ENCODE results near the gene NREP. TPM values are rescaled to one million over a fixed set of nuclear protein-coding genes. Genes with fewer than 3 reads are reported as not detected.

NREP gene
- polyA plus RNA-seq, 1 experiment, result 387 TPM

- H3K4me3 ChIP-seq (ENCODE audit: low read depth, low read length), result no peak overlapping the region
- no peak for TF ChIP-seq CTCF (IDR thresholded peaks at IDR 0.05; ENCODE audit: insufficient read depth, low read depth, low read length)
- DNase-seq (ENCODE audit: low read depth), result no peak
- POLR2A ChIA-PET, result no interaction called here
- CTCF ChIA-PET, result interaction anchor here (1.7 kb wide), 1 partner anchor 110 kb away, joined by 3 read pairs; no protein-coding TSS in a partner anchor
- H3K27me3 ChIP-seq (ENCODE audit: control insufficient read depth, insufficient read depth, low read length), result no peaks in the 10 kb centered on the region
- H3K36me3 ChIP-seq (ENCODE audit: control insufficient read depth, insufficient read depth, low read length), result peaks cover 5% of the 10 kb centered on the region
Observed at GRCh38 chr5:111746791-111747190, 10.2 kb downstream of the NREP start.

GRCh38 chr5:111745075-111745739 lies 11.8 kb downstream of the NREP start:
- H3K4me3 ChIP-seq (ENCODE audit: low read depth, low read length), result no peak overlapping the region
- no peak for TF ChIP-seq CTCF (IDR thresholded peaks at IDR 0.05; ENCODE audit: insufficient read depth, low read depth, low read length)
- peaks cover 5% of the 10 kb centered on the region for H3K36me3 ChIP-seq (ENCODE audit: control insufficient read depth, insufficient read depth, low read length)
- no peaks in the 10 kb centered on the region for H3K27me3 ChIP-seq (ENCODE audit: control insufficient read depth, insufficient read depth, low read length)
- CTCF ChIA-PET, result interaction anchor here (1.1 to 1.5 kb wide), 2 partner anchors 12 to 111 kb away, joined by 3 to 4 read pairs; partner anchors contain the start of gene NREP
- DNase-seq (ENCODE audit: low read depth), result no peak
- POLR2A ChIA-PET, result no interaction called here

- TF ChIP-seq CTCF (IDR thresholded peaks at IDR 0.05; ENCODE audit: insufficient read depth, low read depth, low read length), result no peak
- ChIA-PET CTCF (interaction anchor here (0.7 to 2.4 kb wide), 5 partner anchors 12 to 250 kb away, joined by 3 to 7 read pairs (median 3); partner anchors contain the start of gene NREP), POLR2A (interaction anchor here (0.6 to 1.2 kb wide), 2 partner anchors 11 to 1006 kb away, joined by 3 to 5 read pairs; partner anchors contain the start of gene SLC25A46)
- peaks cover under 1% of the 10 kb centered on the region for H3K36me3 ChIP-seq (ENCODE audit: control insufficient read depth, insufficient read depth, low read length)
- H3K4me3 ChIP-seq (ENCODE audit: low read depth, low read length), result no peak overlapping the region
- no peaks in the 10 kb centered on the region for H3K27me3 ChIP-seq (ENCODE audit: control insufficient read depth, insufficient read depth, low read length)
- DNase-seq (ENCODE audit: low read depth), result no peak
Observed at GRCh38 chr5:111744455-111744854, 12.5 kb downstream of the NREP start.

DNA sequence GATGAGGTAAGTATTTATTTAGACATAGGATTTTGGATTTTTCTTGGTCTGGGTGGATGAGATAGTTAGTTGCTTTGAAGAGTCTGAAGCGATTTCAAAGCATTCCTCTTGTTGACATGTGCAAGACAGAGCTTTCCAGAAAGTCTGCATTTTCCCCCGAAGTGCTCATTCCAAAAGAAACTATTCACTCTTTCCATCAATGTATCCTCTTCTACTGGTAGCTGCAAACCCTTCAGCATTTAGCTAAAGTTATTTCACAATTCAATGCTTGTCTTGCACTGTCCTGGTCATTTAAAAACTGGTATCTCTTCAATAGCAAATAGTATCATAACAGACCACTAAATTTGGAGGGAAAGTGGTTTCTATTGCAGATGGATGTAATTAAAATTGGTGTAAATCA lies 13.0 kb downstream of the NREP start:
- no peaks in the 10 kb centered on the region for H3K27me3 ChIP-seq (ENCODE audit: control insufficient read depth, insufficient read depth, low read length)
- ChIA-PET CTCF (interaction anchor here (0.7 to 2.4 kb wide), 5 partner anchors 13 to 251 kb away, joined by 3 to 7 read pairs (median 3); partner anchors contain the start of gene NREP), POLR2A (interaction anchor here (0.5 to 1.2 kb wide), 5 partner anchors 11 to 1005 kb away, joined by 3 to 5 read pairs (median 3); partner anchors contain the start of gene SLC25A46)
- no peak overlapping the region for H3K4me3 ChIP-seq (ENCODE audit: low read depth, low read length)
- H3K36me3 ChIP-seq (ENCODE audit: control insufficient read depth, insufficient read depth, low read length), result no peaks in the 10 kb centered on the region
- TF ChIP-seq CTCF (IDR thresholded peaks at IDR 0.05; ENCODE audit: insufficient read depth, low read depth, low read length), result no peak
- DNase-seq (ENCODE audit: low read depth), result no peak

DNA sequence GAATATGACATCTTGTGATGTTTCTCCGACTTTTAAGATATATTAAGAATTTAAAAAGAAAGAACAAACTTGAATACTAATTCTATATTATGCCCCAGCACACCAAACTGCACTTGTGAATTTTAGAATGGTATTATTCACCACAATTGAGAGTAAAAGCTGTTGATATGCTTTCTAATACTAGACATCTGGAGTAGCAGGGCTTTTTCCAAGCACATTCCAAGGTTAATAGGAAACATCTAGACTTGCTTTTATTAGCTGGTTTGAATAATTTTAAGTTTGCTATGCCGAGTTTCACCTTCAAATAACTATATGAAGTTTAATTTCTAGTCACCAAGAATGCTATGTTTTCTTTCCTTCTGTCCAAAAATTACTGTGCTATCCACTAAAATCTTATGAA lies 13.5 kb downstream of the NREP start:
- Histone ChIP-seq H3K27me3 (ENCODE audit: control insufficient read depth, insufficient read depth, low read length) (no peaks in the 10 kb centered on the region), H3K36me3 (ENCODE audit: control insufficient read depth, insufficient read depth, low read length) (no peaks in the 10 kb centered on the region), H3K4me3 (ENCODE audit: low read depth, low read length) (no peak overlapping the region)
- ChIA-PET POLR2A (interaction anchor here (0.5 to 1.2 kb wide), 4 partner anchors 11 to 234 kb away, joined by 3 to 5 read pairs (median 4); no protein-coding TSS in a partner anchor), CTCF (interaction anchor here (0.6 to 2.4 kb wide), 6 partner anchors 13 to 417 kb away, joined by 3 to 7 read pairs (median 4); partner anchors contain the start of gene NREP)
- TF ChIP-seq CTCF (IDR thresholded peaks at IDR 0.05; ENCODE audit: insufficient read depth, low read depth, low read length), result no peak
- DNase-seq (ENCODE audit: low read depth), result no peak
